GM23338 (cell line): Measurements from ENCODE around the gene GPC5.

Experiments
- CREB1 ChIP-seq: fragments of 250-450 bp; sonication (Bioruptor Pico); IDR thresholded peaks from 2 replicates; pipeline ENCODE4 v1.5.0; 2020; ENCODE audit warnings: low read depth, mild to moderate bottlenecking, moderate library complexity
- EZH2 ChIP-seq: fragments of 200-600 bp; sonication (generic); IDR thresholded peaks from one replicate; pipeline ENCODE4 v1.8.0; 2017; ENCODE audit warnings: antibody characterized with exemption, mild to moderate bottlenecking, low read depth; ENCODE audit not compliant: unreplicated experiment
- EZH2phosphoT487 ChIP-seq: fragments of 200-600 bp; sonication (generic); IDR thresholded peaks from one replicate; pipeline ENCODE4 v1.8.1; 2018; ENCODE audit warnings: antibody characterized with exemption; ENCODE audit not compliant: unreplicated experiment
- JUNB ChIP-seq: IDR thresholded peaks from one replicate; pipeline ENCODE4 v1.6.1; 2016; ENCODE audit warnings: antibody characterized with exemption; ENCODE audit not compliant: unreplicated experiment
- NANOG ChIP-seq: IDR thresholded peaks from 2 replicates; pipeline ENCODE4 v1.6.1; 2016; ENCODE audit warnings: antibody characterized with exemption, borderline replicate concordance
- POLR2AphosphoS5 ChIP-seq: IDR thresholded peaks from 2 replicates; pipeline ENCODE4 v1.6.1; 2016; ENCODE audit warnings: antibody characterized with exemption, low read depth
- STAT1 ChIP-seq: IDR thresholded peaks from one replicate; pipeline ENCODE4 v1.6.1; 2016; ENCODE audit warnings: antibody characterized with exemption; ENCODE audit not compliant: unreplicated experiment
- ZNF114 ChIP-seq: fragments of 250-450 bp; sonication (Bioruptor Pico); IDR thresholded peaks from 2 replicates; pipeline ENCODE4 v1.5.0; 2020; ENCODE audit warnings: mild to moderate bottlenecking, moderate library complexity
- ZNF331 ChIP-seq: fragments of 250-450 bp; sonication (Bioruptor Pico); IDR thresholded peaks from 2 replicates; pipeline ENCODE4 v1.5.0; 2020; ENCODE audit warnings: low read depth, mild to moderate bottlenecking, moderate library complexity
- TF ChIP-seq, protein P1 (sequence below), 2 experiments: fragments of 200-600 bp in 1 of 2; sonication (generic) in 1 of 2; conservative IDR thresholded peaks; 2 replicates each; pipeline versions ENCODE4 v1.5.1 to v1.6.1; 2016 to 2017; ENCODE audit warnings: antibody characterized with exemption in 2 of 2, low read depth in 2 of 2, mild to moderate bottlenecking in 2 of 2, moderate library complexity in 1 of 2
- TF ChIP-seq, protein P2 (sequence below): IDR thresholded peaks from 2 replicates; pipeline ENCODE4 v1.6.1; 2016; ENCODE audit warnings: antibody characterized with exemption
- TF ChIP-seq, protein P3 (sequence below): IDR thresholded peaks from one replicate; pipeline ENCODE4 v1.6.1; 2018; ENCODE audit warnings: antibody characterized with exemption; ENCODE audit not compliant: unreplicated experiment
- TF ChIP-seq, protein P4 (sequence below): fragments of 250-450 bp; sonication (Bioruptor Pico); IDR thresholded peaks from 2 replicates; pipeline ENCODE4 v1.5.0; 2020; ENCODE audit warnings: mild to moderate bottlenecking, moderate library complexity

DNA sequence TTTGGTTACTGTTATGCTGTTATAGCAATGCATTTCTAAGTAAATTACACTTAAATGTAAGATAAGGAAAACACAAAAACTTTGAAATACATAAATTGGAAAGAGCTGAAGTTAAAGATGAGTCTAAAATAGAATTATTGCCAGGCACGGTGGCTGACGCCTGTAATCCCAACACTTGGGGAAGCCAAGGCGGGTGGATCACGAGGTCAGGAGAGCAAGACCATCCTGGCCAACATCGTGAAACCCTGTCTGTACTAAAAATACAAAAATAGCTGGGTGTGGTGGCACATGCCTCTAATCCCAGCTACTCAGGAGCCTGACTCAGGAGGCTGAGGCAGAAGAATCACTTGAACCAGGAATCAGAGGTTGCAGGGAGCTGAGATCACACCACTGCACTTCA, 922.8 kb downstream of the GPC5 start:
- no peak for TF ChIP-seq NANOG
- TF ChIP-seq, protein P1, sequence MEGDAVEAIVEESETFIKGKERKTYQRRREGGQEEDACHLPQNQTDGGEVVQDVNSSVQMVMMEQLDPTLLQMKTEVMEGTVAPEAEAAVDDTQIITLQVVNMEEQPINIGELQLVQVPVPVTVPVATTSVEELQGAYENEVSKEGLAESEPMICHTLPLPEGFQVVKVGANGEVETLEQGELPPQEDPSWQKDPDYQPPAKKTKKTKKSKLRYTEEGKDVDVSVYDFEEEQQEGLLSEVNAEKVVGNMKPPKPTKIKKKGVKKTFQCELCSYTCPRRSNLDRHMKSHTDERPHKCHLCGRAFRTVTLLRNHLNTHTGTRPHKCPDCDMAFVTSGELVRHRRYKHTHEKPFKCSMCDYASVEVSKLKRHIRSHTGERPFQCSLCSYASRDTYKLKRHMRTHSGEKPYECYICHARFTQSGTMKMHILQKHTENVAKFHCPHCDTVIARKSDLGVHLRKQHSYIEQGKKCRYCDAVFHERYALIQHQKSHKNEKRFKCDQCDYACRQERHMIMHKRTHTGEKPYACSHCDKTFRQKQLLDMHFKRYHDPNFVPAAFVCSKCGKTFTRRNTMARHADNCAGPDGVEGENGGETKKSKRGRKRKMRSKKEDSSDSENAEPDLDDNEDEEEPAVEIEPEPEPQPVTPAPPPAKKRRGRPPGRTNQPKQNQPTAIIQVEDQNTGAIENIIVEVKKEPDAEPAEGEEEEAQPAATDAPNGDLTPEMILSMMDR (conservative IDR thresholded peaks at IDR 0.05; ENCODE audit: low read depth in 2 of 2): no peak
- no peak for TF ChIP-seq EZH2
- no peak for TF ChIP-seq POLR2AphosphoS5
- TF ChIP-seq EZH2phosphoT487: no peak
- no peak for TF ChIP-seq CREB1 (CRISPR knock-in tag)
- TF ChIP-seq, protein P2, sequence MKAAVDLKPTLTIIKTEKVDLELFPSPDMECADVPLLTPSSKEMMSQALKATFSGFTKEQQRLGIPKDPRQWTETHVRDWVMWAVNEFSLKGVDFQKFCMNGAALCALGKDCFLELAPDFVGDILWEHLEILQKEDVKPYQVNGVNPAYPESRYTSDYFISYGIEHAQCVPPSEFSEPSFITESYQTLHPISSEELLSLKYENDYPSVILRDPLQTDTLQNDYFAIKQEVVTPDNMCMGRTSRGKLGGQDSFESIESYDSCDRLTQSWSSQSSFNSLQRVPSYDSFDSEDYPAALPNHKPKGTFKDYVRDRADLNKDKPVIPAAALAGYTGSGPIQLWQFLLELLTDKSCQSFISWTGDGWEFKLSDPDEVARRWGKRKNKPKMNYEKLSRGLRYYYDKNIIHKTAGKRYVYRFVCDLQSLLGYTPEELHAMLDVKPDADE: no peak
- TF ChIP-seq, protein P3, sequence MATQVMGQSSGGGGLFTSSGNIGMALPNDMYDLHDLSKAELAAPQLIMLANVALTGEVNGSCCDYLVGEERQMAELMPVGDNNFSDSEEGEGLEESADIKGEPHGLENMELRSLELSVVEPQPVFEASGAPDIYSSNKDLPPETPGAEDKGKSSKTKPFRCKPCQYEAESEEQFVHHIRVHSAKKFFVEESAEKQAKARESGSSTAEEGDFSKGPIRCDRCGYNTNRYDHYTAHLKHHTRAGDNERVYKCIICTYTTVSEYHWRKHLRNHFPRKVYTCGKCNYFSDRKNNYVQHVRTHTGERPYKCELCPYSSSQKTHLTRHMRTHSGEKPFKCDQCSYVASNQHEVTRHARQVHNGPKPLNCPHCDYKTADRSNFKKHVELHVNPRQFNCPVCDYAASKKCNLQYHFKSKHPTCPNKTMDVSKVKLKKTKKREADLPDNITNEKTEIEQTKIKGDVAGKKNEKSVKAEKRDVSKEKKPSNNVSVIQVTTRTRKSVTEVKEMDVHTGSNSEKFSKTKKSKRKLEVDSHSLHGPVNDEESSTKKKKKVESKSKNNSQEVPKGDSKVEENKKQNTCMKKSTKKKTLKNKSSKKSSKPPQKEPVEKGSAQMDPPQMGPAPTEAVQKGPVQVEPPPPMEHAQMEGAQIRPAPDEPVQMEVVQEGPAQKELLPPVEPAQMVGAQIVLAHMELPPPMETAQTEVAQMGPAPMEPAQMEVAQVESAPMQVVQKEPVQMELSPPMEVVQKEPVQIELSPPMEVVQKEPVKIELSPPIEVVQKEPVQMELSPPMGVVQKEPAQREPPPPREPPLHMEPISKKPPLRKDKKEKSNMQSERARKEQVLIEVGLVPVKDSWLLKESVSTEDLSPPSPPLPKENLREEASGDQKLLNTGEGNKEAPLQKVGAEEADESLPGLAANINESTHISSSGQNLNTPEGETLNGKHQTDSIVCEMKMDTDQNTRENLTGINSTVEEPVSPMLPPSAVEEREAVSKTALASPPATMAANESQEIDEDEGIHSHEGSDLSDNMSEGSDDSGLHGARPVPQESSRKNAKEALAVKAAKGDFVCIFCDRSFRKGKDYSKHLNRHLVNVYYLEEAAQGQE: no peak
- TF ChIP-seq STAT1: no peak
- TF ChIP-seq, protein P4, sequence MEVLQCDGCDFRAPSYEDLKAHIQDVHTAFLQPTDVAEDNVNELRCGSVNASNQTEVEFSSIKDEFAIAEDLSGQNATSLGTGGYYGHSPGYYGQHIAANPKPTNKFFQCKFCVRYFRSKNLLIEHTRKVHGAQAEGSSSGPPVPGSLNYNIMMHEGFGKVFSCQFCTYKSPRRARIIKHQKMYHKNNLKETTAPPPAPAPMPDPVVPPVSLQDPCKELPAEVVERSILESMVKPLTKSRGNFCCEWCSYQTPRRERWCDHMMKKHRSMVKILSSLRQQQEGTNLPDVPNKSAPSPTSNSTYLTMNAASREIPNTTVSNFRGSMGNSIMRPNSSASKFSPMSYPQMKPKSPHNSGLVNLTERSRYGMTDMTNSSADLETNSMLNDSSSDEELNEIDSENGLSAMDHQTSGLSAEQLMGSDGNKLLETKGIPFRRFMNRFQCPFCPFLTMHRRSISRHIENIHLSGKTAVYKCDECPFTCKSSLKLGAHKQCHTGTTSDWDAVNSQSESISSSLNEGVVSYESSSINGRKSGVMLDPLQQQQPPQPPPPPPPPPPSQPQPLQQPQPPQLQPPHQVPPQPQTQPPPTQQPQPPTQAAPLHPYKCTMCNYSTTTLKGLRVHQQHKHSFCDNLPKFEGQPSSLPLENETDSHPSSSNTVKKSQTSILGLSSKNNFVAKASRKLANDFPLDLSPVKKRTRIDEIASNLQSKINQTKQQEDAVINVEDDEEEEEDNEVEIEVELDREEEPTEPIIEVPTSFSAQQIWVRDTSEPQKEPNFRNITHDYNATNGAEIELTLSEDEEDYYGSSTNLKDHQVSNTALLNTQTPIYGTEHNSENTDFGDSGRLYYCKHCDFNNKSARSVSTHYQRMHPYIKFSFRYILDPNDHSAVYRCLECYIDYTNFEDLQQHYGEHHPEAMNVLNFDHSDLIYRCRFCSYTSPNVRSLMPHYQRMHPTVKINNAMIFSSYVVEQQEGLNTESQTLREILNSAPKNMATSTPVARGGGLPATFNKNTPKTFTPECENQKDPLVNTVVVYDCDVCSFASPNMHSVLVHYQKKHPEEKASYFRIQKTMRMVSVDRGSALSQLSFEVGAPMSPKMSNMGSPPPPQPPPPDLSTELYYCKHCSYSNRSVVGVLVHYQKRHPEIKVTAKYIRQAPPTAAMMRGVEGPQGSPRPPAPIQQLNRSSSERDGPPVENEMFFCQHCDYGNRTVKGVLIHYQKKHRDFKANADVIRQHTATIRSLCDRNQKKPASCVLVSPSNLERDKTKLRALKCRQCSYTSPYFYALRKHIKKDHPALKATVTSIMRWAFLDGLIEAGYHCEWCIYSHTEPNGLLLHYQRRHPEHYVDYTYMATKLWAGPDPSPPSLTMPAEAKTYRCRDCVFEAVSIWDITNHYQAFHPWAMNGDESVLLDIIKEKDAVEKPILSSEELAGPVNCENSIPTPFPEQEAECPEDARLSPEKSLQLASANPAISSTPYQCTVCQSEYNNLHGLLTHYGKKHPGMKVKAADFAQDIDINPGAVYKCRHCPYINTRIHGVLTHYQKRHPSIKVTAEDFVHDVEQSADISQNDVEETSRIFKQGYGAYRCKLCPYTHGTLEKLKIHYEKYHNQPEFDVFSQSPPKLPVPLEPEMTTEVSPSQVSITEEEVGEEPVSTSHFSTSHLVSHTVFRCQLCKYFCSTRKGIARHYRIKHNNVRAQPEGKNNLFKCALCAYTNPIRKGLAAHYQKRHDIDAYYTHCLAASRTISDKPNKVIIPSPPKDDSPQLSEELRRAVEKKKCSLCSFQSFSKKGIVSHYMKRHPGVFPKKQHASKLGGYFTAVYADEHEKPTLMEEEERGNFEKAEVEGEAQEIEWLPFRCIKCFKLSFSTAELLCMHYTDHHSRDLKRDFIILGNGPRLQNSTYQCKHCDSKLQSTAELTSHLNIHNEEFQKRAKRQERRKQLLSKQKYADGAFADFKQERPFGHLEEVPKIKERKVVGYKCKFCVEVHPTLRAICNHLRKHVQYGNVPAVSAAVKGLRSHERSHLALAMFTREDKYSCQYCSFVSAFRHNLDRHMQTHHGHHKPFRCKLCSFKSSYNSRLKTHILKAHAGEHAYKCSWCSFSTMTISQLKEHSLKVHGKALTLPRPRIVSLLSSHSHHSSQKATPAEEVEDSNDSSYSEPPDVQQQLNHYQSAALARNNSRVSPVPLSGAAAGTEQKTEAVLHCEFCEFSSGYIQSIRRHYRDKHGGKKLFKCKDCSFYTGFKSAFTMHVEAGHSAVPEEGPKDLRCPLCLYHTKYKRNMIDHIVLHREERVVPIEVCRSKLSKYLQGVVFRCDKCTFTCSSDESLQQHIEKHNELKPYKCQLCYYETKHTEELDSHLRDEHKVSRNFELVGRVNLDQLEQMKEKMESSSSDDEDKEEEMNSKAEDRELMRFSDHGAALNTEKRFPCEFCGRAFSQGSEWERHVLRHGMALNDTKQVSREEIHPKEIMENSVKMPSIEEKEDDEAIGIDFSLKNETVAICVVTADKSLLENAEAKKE: no peak
- TF ChIP-seq ZNF331: no peak
- no peak for TF ChIP-seq JUNB
- TF ChIP-seq ZNF114 (CRISPR knock-in tag): no peak
